WTC11 (cell line): ENCODE measurements around the gene TNIP1. TPM values are rescaled to one million over a fixed set of nuclear protein-coding genes. Genes with fewer than 3 reads are reported as not detected.

ENCODE experiments used
- ATAC-seq: fragments of 200-7000 bp; cut with Tn5 transposase; 2 replicates; pipeline ENCODE4 v1.10.0; 2021; ENCODE audit warnings: mild to moderate bottlenecking, moderate library complexity
- CTCF ChIA-PET: fragments of 300-600 bp; sonication (Branson Sonifier 250); formaldehyde crosslinking; loops from one replicate; lab custom pipeline; 2021; ENCODE audit warnings: antibody characterized with exemption; lab: Charles Lee
- POLR2A ChIA-PET: fragments of 350-600 bp; sonication (Branson Sonifier 250); formaldehyde crosslinking; loops from one replicate; lab custom pipeline; 2021; ENCODE audit warnings: antibody characterized with exemption; lab: Charles Lee
- DNase-seq: peaks from one replicate; pipeline ENCODE4 v3.0.0; 2021; ENCODE audit warnings: low spot score
- H3K27ac Mint-ChIP-seq: 2 replicates; pipeline ENCODE4 v1.8.0; 2021; ENCODE audit warnings: mixed read lengths
- H3K27me3 Mint-ChIP-seq: 2 replicates; pipeline ENCODE4 v1.8.0; 2021; ENCODE audit warnings: low read depth, mild to moderate bottlenecking, moderate library complexity, mixed read lengths
- H3K36me3 Mint-ChIP-seq: 2 replicates; pipeline ENCODE4 v1.8.0; 2021; ENCODE audit warnings: mixed read lengths
- H3K4me1 Mint-ChIP-seq: 2 replicates; pipeline ENCODE4 v1.8.0; 2022; ENCODE audit warnings: mixed read lengths
- H3K4me3 Mint-ChIP-seq: 2 replicates; pipeline ENCODE4 v1.8.0; 2021; ENCODE audit warnings: mild to moderate bottlenecking, moderate library complexity, mixed read lengths
- H3K9me3 Mint-ChIP-seq: 2 replicates; pipeline ENCODE4 v1.8.0; 2021; ENCODE audit warnings: mixed read lengths
- FOXK1 ChIP-seq: sonication (generic); formaldehyde crosslinking; IDR thresholded peaks from 2 replicates; pipeline ENCODE4 v1.8.0; 2022; ENCODE audit warnings: mild to moderate bottlenecking, moderate library complexity, missing genetic modification reagents
- FOXP1 ChIP-seq: sonication (generic); formaldehyde crosslinking; IDR thresholded peaks from 2 replicates; pipeline ENCODE4 v1.8.0; 2022; ENCODE audit warnings: missing genetic modification reagents, mild to moderate bottlenecking, moderate library complexity, borderline replicate concordance
- HMGA2 ChIP-seq: fragments of 250-450 bp; sonication (Bioruptor Pico); IDR thresholded peaks from 2 replicates; pipeline ENCODE4 v1.4.0; 2021; ENCODE audit warnings: mild to moderate bottlenecking, moderate library complexity
- JUN ChIP-seq: sonication (generic); formaldehyde crosslinking; IDR thresholded peaks from 2 replicates; pipeline ENCODE4 v1.8.0; 2023; ENCODE audit warnings: mild to moderate bottlenecking, missing genetic modification reagents
- KAT7 ChIP-seq: sonication (generic); formaldehyde crosslinking; IDR thresholded peaks from 2 replicates; pipeline ENCODE4 v1.8.1; 2023; ENCODE audit warnings: missing genetic modification reagents, mild to moderate bottlenecking, borderline replicate concordance
- MXD4 ChIP-seq: fragments of 250-450 bp; sonication (Bioruptor Pico); IDR thresholded peaks from 2 replicates; pipeline ENCODE4 v1.8.0; 2021; ENCODE audit warnings: mild to moderate bottlenecking, moderate library complexity, borderline replicate concordance
- NR3C1 ChIP-seq: sonication (generic); formaldehyde crosslinking; conservative IDR thresholded peaks from 2 replicates; pipeline ENCODE4 v1.8.1; 2023; ENCODE audit warnings: low read depth, mild to moderate bottlenecking, missing genetic modification reagents
- OVOL2 ChIP-seq: fragments of 250-450 bp; sonication (Bioruptor Pico); IDR thresholded peaks from 2 replicates; pipeline ENCODE4 v1.9.0; 2021; ENCODE audit warnings: mild to moderate bottlenecking, borderline replicate concordance
- RORB ChIP-seq: fragments of 250-450 bp; sonication (Bioruptor Pico); IDR thresholded peaks from 2 replicates; pipeline ENCODE4 v1.9.0; 2021; ENCODE audit warnings: mild to moderate bottlenecking
- SMAD4 ChIP-seq: sonication (generic); formaldehyde crosslinking; IDR thresholded peaks from 2 replicates; pipeline ENCODE4 v1.8.0; 2022; ENCODE audit warnings: mild to moderate bottlenecking, missing genetic modification reagents
- SP1 ChIP-seq: sonication (generic); formaldehyde crosslinking; conservative IDR thresholded peaks from 2 replicates; pipeline ENCODE4 v1.8.1; 2022; ENCODE audit warnings: missing genetic modification reagents
- TCF7 ChIP-seq: sonication (generic); formaldehyde crosslinking; IDR thresholded peaks from 2 replicates; pipeline ENCODE4 v1.8.0; 2022; ENCODE audit warnings: mild to moderate bottlenecking, low read depth, missing genetic modification reagents, moderate library complexity
- ZBTB21 ChIP-seq: sonication (generic); formaldehyde crosslinking; IDR thresholded peaks from 2 replicates; pipeline ENCODE4 v1.8.1; 2023; ENCODE audit warnings: mild to moderate bottlenecking, missing genetic modification reagents, borderline replicate concordance
- ZNF121 ChIP-seq: sonication (generic); formaldehyde crosslinking; IDR thresholded peaks from 2 replicates; pipeline ENCODE4 v1.8.0; 2023; ENCODE audit warnings: missing genetic modification reagents
- ZNF138 ChIP-seq: sonication (generic); formaldehyde crosslinking; conservative IDR thresholded peaks from 2 replicates; pipeline ENCODE4 v1.8.1; 2022; ENCODE audit warnings: mild to moderate bottlenecking, moderate library complexity, missing genetic modification reagents
- ZNF232 ChIP-seq: sonication (generic); formaldehyde crosslinking; IDR thresholded peaks from 2 replicates; pipeline ENCODE4 v1.8.0; 2022; ENCODE audit warnings: mild to moderate bottlenecking, missing genetic modification reagents
- total RNA-seq: library from RNA; stranded (reverse); gene quantifications from 3 replicates; pipeline ENCODE4 v1.2.3, GENCODE V29; 2021
- TF ChIP-seq, protein P1 (sequence below): fragments of 200-600 bp; IDR thresholded peaks from 2 replicates; pipeline ENCODE4 v1.8.0; 2022; ENCODE audit warnings: antibody characterized with exemption
- TF ChIP-seq, protein P2 (sequence below): sonication (generic); formaldehyde crosslinking; conservative IDR thresholded peaks from 2 replicates; pipeline ENCODE4 v1.8.1; 2023; ENCODE audit warnings: mild to moderate bottlenecking, low read depth, missing genetic modification reagents, moderate library complexity
- TF ChIP-seq, protein P3 (sequence below): sonication (generic); formaldehyde crosslinking; IDR thresholded peaks from 2 replicates; pipeline ENCODE4 v1.8.0; 2023; ENCODE audit warnings: missing genetic modification reagents
- TF ChIP-seq, protein P4 (sequence below): sonication (generic); formaldehyde crosslinking; conservative IDR thresholded peaks from 2 replicates; pipeline ENCODE4 v1.8.1; 2022; ENCODE audit warnings: mild to moderate bottlenecking, missing genetic modification reagents
- TF ChIP-seq, protein P5 (sequence below): sonication (generic); formaldehyde crosslinking; IDR thresholded peaks from 2 replicates; pipeline ENCODE4 v1.8.1; 2023; ENCODE audit warnings: mild to moderate bottlenecking, missing genetic modification reagents, moderate library complexity
- TF ChIP-seq, protein P6 (sequence below): fragments of 250-450 bp; sonication (Bioruptor Pico); IDR thresholded peaks from 2 replicates; pipeline ENCODE4 v1.8.0; 2021; ENCODE audit warnings: mild to moderate bottlenecking
- TF ChIP-seq, protein P7 (sequence below): fragments of 250-450 bp; sonication (Bioruptor Pico); IDR thresholded peaks from 2 replicates; pipeline ENCODE4 v1.9.0; 2021; ENCODE audit warnings: moderate library complexity, mild to moderate bottlenecking, inconsistent platforms, borderline replicate concordance

Gene TNIP1
- total RNA-seq, 1 experiment from 2014 or later, result 41.1 TPM

DNA sequence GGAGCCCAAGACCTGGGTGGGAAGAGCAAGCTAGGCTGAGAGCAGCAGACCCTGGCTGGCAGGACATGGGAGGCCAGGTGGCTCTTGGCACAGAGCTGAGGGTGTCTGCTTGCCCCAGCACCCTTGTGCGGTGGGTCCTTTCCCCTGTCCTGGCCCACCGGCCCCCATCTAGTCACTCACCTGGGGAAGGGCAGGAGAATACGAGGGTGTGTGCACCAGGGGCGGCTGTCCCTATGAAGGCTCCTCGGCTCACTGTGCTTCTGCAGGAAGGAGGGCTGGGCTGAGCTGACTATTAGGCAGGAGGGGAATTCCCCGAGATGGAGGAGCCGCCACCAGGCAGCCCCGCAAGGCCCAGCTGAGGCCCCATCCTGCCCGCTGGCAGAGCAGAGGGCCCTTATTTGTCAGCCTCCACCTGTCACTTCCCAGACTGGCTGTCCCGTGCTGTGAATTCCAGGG is 6.1 kb upstream of the TNIP1 start (continued):
- TF ChIP-seq JUN (no peak), OVOL2 (CRISPR knock-in tag) (no peak), ZNF232 (no peak)
- TF ChIP-seq, all 79 proteins: peak for 0

DNA sequence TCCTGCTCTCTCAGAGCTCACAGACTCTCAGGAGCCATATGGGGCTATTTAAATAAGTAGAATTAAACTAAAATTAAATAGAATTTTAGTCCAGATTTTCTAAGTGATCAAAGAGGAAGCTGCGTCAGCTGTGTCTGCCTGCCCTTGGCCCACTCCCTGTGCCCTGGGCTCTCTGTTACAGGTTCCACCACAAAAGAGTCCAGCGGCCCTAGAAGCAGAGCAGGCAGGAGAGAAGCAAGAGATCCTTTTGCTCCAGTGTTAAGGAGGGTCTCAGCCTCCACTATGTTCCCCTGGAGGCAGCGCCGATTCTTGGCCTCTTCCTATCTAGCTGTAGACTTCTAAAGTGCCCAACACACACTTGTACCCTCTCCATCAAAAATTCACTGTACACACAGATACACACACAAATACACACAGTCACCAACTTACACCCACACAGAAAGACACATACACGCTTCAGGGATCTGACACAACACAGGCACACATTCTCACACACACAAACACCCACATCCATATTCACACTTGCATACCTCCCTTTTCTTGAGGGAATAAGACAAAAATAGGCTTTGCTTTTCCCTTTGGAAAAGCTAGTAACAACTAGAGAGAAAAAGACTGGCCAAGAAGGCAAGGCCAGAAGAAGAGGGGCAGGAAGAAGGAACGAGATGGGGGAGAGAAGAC is 5.5 kb upstream of the TNIP1 start:
- ATAC-seq, result no peak
- CTCF ChIA-PET, result interaction anchor here (0.6 to 1.8 kb wide), 7 partner anchors 24 to 79 kb away, joined by 3 to 7 read pairs (median 4); no protein-coding TSS in a partner anchor
- H3K27ac Mint-ChIP-seq, result no peak overlapping the region

DNA sequence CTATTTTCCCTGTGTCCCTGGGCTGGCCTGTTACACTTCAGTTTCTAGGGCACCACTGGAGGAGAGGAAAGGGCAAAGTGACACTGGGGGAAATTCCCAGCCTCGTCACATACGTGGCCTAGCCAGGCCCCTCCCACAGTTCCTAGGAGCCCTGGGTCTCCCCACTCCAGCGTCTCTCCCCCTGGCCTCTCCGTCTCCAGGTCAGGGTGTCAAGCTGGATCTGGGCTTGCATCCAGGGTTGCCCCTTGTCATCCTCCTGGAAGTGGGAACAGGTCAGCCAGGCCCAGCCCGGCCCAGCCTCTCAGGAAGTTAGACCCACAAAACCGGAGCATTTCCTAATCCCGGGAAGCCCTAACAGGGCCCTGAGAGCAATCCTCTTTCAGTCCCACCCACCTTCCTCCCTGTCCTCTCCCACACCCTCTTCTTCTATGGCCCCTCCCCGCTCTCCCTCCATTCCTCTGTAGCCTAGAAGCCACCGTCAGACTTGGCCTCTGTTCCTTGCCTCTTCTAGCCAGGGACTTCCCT is 4.7 kb upstream of the TNIP1 start:
- ATAC-seq, result peak; percentile 11
- no peaks in the 10 kb centered on the region for H3K27me3 Mint-ChIP-seq
- no peak overlapping the region for H3K27ac Mint-ChIP-seq
- H3K9me3 Mint-ChIP-seq, result no peaks in the 10 kb centered on the region
- POLR2A ChIA-PET, result interaction anchor here (1.0 kb wide), 1 partner anchor 22 kb away, joined by 3 read pairs; no protein-coding TSS in a partner anchor
- H3K36me3 Mint-ChIP-seq, result no peaks in the 10 kb centered on the region
- no peak overlapping the region for H3K4me3 Mint-ChIP-seq
- TF ChIP-seq NR3C1, result no peak
- TF ChIP-seq, protein P1, sequence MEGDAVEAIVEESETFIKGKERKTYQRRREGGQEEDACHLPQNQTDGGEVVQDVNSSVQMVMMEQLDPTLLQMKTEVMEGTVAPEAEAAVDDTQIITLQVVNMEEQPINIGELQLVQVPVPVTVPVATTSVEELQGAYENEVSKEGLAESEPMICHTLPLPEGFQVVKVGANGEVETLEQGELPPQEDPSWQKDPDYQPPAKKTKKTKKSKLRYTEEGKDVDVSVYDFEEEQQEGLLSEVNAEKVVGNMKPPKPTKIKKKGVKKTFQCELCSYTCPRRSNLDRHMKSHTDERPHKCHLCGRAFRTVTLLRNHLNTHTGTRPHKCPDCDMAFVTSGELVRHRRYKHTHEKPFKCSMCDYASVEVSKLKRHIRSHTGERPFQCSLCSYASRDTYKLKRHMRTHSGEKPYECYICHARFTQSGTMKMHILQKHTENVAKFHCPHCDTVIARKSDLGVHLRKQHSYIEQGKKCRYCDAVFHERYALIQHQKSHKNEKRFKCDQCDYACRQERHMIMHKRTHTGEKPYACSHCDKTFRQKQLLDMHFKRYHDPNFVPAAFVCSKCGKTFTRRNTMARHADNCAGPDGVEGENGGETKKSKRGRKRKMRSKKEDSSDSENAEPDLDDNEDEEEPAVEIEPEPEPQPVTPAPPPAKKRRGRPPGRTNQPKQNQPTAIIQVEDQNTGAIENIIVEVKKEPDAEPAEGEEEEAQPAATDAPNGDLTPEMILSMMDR, result no peak
- TF ChIP-seq ZNF138 (CRISPR knock-in tag), result no peak
- no peak for TF ChIP-seq ZBTB21
- TF ChIP-seq RORB (CRISPR knock-in tag), result no peak
- no peak for TF ChIP-seq SMAD4 (CRISPR knock-in tag)
- no peak for TF ChIP-seq MXD4 (CRISPR knock-in tag)
- no peak for TF ChIP-seq HMGA2 (CRISPR knock-in tag)
- TF ChIP-seq, protein P2, sequence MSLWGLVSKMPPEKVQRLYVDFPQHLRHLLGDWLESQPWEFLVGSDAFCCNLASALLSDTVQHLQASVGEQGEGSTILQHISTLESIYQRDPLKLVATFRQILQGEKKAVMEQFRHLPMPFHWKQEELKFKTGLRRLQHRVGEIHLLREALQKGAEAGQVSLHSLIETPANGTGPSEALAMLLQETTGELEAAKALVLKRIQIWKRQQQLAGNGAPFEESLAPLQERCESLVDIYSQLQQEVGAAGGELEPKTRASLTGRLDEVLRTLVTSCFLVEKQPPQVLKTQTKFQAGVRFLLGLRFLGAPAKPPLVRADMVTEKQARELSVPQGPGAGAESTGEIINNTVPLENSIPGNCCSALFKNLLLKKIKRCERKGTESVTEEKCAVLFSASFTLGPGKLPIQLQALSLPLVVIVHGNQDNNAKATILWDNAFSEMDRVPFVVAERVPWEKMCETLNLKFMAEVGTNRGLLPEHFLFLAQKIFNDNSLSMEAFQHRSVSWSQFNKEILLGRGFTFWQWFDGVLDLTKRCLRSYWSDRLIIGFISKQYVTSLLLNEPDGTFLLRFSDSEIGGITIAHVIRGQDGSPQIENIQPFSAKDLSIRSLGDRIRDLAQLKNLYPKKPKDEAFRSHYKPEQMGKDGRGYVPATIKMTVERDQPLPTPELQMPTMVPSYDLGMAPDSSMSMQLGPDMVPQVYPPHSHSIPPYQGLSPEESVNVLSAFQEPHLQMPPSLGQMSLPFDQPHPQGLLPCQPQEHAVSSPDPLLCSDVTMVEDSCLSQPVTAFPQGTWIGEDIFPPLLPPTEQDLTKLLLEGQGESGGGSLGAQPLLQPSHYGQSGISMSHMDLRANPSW, result no peak
- TF ChIP-seq, protein P3, sequence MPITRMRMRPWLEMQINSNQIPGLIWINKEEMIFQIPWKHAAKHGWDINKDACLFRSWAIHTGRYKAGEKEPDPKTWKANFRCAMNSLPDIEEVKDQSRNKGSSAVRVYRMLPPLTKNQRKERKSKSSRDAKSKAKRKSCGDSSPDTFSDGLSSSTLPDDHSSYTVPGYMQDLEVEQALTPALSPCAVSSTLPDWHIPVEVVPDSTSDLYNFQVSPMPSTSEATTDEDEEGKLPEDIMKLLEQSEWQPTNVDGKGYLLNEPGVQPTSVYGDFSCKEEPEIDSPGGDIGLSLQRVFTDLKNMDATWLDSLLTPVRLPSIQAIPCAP (CRISPR knock-in tag), result no peak
- no peak for TF ChIP-seq SP1 (CRISPR knock-in tag)
- TF ChIP-seq, protein P4, sequence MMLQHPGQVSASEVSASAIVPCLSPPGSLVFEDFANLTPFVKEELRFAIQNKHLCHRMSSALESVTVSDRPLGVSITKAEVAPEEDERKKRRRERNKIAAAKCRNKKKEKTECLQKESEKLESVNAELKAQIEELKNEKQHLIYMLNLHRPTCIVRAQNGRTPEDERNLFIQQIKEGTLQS (CRISPR knock-in tag), result no peak
- TF ChIP-seq TCF7 (CRISPR knock-in tag), result no peak
- TF ChIP-seq, all 79 proteins: peak for 0
- peaks cover 14% of the 10 kb centered on the region for H3K4me1 Mint-ChIP-seq
- no peak for DNase-seq
- CTCF ChIA-PET, result interaction anchor here (1.8 kb wide), 2 partner anchors 30 to 38 kb away, joined by 7 read pairs; no protein-coding TSS in a partner anchor

More for the DNA sequence above, 5.5 kb upstream of the TNIP1 start:
- no peaks in the 10 kb centered on the region for H3K36me3 Mint-ChIP-seq
- H3K9me3 Mint-ChIP-seq, result no peaks in the 10 kb centered on the region
- H3K4me3 Mint-ChIP-seq, result no peak overlapping the region
- POLR2A ChIA-PET, result interaction anchor here (1.0 kb wide), 1 partner anchor 23 kb away, joined by 3 read pairs; no protein-coding TSS in a partner anchor
- H3K4me1 Mint-ChIP-seq, result peaks cover 14% of the 10 kb centered on the region
- TF ChIP-seq, protein P5, sequence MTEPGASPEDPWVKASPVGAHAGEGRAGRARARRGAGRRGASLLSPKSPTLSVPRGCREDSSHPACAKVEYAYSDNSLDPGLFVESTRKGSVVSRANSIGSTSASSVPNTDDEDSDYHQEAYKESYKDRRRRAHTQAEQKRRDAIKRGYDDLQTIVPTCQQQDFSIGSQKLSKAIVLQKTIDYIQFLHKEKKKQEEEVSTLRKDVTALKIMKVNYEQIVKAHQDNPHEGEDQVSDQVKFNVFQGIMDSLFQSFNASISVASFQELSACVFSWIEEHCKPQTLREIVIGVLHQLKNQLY (CRISPR knock-in tag), result no peak
- TF ChIP-seq FOXP1 (no peak), SP1 (CRISPR knock-in tag) (no peak), FOXK1 (CRISPR knock-in tag) (no peak), ZNF121 (CRISPR knock-in tag) (no peak), KAT7 (CRISPR knock-in tag) (no peak)
- TF ChIP-seq, protein P6, sequence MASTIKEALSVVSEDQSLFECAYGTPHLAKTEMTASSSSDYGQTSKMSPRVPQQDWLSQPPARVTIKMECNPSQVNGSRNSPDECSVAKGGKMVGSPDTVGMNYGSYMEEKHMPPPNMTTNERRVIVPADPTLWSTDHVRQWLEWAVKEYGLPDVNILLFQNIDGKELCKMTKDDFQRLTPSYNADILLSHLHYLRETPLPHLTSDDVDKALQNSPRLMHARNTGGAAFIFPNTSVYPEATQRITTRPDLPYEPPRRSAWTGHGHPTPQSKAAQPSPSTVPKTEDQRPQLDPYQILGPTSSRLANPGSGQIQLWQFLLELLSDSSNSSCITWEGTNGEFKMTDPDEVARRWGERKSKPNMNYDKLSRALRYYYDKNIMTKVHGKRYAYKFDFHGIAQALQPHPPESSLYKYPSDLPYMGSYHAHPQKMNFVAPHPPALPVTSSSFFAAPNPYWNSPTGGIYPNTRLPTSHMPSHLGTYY (CRISPR knock-in tag), result no peak
- TF ChIP-seq, protein P7, sequence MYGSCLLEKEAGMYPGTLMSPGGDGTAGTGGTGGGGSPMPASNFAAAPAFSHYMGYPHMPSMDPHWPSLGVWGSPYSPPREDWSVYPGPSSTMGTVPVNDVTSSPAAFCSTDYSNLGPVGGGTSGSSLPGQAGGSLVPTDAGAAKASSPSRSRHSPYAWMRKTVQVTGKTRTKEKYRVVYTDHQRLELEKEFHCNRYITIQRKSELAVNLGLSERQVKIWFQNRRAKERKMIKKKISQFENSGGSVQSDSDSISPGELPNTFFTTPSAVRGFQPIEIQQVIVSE, result no peak
- H3K27me3 Mint-ChIP-seq, result no peaks in the 10 kb centered on the region
- no peak for DNase-seq
